Measurements from ENCODE around the gene RORB. TPM values are rescaled to one million over a fixed set of nuclear protein-coding genes. Genes with fewer than 3 reads are reported as not detected.
A peak's percentile ranks its signal among the peaks of the same experiment; 100 is the strongest.

The RORB gene
- polyA plus RNA-seq, 4 donors, result 0.14 to 0.25 (median 0.17) TPM

DNA sequence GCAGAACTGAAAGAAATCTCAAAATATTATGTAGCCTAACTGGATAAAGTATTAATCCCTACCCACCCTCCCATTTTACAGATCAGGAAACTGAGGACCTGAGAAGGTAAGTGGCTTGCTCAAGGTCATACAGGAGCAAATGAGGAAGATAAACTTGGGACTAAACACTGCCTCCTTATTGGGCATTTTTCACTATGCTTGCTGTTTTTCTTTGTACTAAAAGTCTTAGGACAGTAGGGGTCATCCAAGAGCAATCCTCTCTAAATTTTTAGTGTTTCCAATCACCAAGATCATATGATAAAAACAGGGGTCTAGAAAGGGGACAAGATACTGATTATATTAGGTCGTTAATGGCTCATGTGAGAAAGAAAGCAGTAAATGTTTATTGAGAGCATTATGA lies 80.8 kb downstream of the RORB start:
- DNase-seq (ENCODE audit: low read depth in 4 of 4, low spot score in 2 of 4), result no peak

GRCh38 chr9:74589576-74589975 lies 92.4 kb downstream of the RORB start:
- no peak for DNase-seq (ENCODE audit: low read depth in 4 of 4, low spot score in 2 of 4)

- DNase-seq (ENCODE audit: low read depth in 4 of 4, low spot score in 2 of 4), result no peak
Measured at GRCh38 chr9:74595286-74595685, 98.2 kb downstream of the RORB start.

DNA sequence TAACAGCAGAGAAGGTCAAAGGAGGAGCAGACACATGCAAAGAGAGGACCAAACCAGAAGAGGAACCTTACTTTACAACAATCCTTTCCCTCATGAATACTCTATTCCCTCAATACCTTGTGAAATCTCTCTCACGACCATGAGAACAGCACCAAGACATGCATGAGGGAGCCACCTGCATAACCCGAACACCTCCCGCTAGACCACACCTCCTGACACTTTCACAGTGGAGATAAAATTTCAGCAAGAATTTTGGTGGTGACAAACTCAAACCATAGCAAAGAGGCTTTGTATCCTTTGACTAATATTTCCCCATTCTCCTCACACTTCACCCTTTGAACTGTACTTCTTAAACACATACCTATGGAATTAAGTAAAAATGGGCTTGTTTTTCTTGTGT lies 101.7 kb downstream of the RORB start:
- no peak for DNase-seq (ENCODE audit: low read depth in 4 of 4, low spot score in 2 of 4)

- DNase-seq (ENCODE audit: low read depth in 4 of 4, low spot score in 2 of 4), result no peak
Measured at GRCh38 chr9:74609671-74610405, 112.7 kb downstream of the RORB start.

DNA sequence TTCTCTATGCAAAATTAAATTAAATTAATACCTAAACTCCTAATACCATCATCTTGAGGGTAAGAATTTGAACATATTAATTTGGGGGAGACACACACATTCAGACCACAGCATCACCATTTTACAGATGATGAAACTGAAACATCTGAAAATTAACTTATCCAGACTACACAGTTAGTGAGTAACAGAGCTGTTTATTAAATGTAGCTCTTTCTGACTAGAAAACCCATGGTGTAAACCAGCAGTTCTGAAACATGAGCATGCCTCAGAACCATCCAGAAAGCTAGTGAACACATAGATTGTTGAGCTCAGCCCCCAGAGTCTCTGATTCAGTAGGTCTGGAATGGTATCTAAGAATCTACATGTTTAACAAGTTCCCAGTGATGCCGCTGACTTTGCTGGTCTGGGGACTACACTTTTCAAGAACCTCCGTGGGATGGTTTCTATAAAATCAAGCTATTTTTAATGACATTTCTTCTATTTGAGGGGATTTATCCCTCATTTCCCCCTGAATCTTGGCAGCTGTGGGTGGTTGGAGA lies 113.5 kb downstream of the RORB start:
- DNase-seq (ENCODE audit: low read depth in 4 of 4, low spot score in 2 of 4), result no peak

- DNase-seq (ENCODE audit: low read depth in 4 of 4, low spot score in 2 of 4), result no peak
Measured at GRCh38 chr9:74630228-74630627, 133.1 kb downstream of the RORB start.

- DNase-seq (ENCODE audit: low read depth in 4 of 4, low spot score in 2 of 4), result no peak
Measured at GRCh38 chr9:74639112-74639511, 142.0 kb downstream of the RORB start.

- DNase-seq (ENCODE audit: low read depth in 4 of 4, low spot score in 2 of 4), result no peak
Measured at GRCh38 chr9:74642376-74642775, 145.2 kb downstream of the RORB start.

GRCh38 chr9:74643303-74643923 lies 146.3 kb downstream of the RORB start:
- no peak for DNase-seq (ENCODE audit: low read depth in 4 of 4, low spot score in 2 of 4)

- DNase-seq (ENCODE audit: low read depth in 4 of 4, low spot score in 2 of 4), result no peak
Measured at GRCh38 chr9:74644023-74644422, 146.9 kb downstream of the RORB start.

GRCh38 chr9:74645007-74645639 lies 148.0 kb downstream of the RORB start:
- DNase-seq (ENCODE audit: low read depth in 4 of 4, low spot score in 2 of 4), result no peak

DNA sequence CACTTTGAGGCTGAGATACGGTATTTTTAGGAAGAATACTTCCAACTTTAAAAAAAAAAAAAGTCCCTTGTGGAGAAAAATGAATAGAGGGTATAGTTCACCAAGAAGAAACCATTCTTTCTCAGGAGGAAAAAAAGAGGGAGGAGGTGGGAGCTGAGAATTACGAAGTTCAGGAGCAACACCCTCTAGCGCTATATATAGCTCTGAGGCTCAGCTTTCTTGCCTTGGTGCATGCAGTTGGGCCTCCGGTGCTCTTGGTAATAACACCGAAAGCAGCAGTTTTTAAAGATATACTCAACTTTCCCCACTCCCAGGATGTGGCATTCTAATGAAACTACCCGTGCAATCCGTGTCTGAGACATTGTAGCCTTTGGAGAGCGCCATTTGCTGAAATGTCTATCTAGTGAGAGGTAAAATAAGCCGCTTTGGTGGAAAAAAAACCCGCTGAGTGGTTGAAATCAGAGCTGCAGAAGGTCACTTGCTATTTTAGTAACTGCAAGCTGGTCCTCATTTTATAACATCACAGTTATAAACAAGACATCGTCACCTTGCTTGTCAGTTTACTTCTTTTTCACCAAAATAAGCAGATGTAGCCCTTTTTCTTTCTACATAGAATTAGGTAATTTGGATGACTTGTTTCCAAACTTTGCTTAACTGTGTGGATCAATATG lies 156.4 kb downstream of the RORB start:
- peak in 1 of 4 donors; percentile 13 for DNase-seq (ENCODE audit: low read depth in 4 of 4, low spot score in 2 of 4)

- DNase-seq (ENCODE audit: low read depth in 4 of 4, low spot score in 2 of 4), result no peak
Measured at GRCh38 chr9:74662674-74663073, 165.5 kb downstream of the RORB start.

GRCh38 chr9:74663439-74663838 lies 166.3 kb downstream of the RORB start:
- no peak for DNase-seq (ENCODE audit: low read depth in 4 of 4, low spot score in 2 of 4)

- DNase-seq (ENCODE audit: low read depth in 4 of 4, low spot score in 2 of 4), result no peak
Measured at GRCh38 chr9:74666625-74667316, 169.6 kb downstream of the RORB start.

DNA sequence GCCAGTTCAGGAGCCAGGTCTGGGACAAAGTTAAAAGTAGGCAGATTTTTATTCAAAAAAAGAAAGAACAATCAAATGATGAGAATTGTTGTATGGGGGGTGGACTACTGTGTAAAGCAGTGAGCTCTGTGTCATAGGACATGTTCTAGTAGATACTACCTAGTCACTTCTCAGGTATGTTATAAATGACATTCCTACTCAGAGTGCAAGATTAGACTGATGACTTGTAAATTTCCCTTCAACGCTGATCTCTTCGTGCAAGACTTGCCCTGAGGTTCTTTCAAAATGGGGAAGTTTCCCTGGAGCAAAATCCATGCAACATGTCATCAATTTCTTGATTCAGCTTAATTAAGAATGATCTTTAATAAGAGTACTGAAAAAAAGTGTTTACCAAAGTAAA lies 175.1 kb downstream of the RORB start:
- no peak for DNase-seq (ENCODE audit: low read depth in 4 of 4, low spot score in 2 of 4)

DNA sequence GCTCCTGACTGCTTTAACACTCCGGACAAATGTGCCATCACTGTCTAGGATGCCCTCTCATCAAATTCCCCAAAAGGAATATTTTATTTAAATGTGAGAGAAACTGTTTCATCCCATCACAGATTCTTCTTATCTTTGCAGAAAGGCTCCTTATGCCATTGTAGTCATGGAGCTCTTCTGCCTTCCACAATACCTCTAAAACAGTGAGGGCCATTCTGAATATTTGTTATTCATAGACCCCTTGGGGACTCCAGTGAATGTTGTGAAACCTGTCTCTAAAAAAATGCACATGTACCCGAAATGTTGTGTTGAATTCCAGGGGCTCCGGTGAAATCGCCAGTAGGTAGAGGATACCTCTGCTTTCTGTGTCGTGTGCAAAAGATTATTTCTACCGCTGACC lies 176.9 kb downstream of the RORB start:
- no peak for DNase-seq (ENCODE audit: low read depth in 4 of 4, low spot score in 2 of 4)

DNA sequence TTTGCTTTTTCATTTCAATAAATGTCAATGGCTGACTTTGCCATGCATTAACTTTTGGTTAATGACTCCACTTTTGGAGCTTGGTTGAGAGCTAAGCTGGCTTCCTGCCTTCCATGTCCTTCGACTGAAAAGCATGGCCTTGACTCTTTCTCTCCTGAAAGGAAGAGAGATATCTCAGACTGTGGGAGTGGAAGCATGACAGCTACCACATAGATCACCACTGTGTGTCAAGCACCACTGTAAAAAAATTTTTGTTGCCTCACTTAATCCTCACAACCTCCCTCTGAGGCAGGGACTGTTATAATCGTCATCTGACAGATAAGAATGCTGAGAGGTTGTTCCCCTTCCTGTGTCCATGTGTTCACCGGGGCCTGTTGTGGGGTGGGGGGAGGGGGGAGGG lies 184.8 kb downstream of the RORB start:
- DNase-seq (ENCODE audit: low read depth in 4 of 4, low spot score in 2 of 4), result no peak

- DNase-seq (ENCODE audit: low read depth in 4 of 4, low spot score in 2 of 4), result no peak
Measured at GRCh38 chr9:74683322-74683721, 186.2 kb downstream of the RORB start.

DNA sequence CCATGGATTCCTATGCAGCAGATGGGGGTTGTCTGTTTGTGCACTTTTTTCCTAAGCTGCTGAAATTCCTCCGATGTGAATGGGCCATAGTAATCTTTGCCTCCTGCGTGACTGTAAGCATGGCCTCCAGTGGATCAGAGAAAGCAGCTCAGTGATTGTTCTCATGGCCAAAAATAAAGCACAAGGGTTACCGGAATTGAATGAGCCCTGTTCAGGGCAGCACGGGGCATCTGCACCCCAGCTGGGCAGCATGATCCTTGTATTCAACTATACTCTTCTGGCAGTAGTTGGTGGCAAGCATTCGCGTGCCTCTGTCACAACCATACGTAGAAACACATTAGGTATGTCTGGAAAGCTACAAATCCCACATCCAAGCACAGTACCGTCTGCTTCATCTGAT lies 193.9 kb downstream of the RORB start:
- no peak for DNase-seq (ENCODE audit: low read depth in 4 of 4, low spot score in 2 of 4)

All from left renal cortex interstitium (tissue), 4 donors.